SIG-M5 treated with dmso at 0.1 percent for 504 hours (cell line): ENCODE measurements around the gene CCL28.
A peak's percentile ranks its signal among the peaks of the same experiment; 100 is the strongest.
"Not testable (repeated sequence)": the region's sequence is repeated elsewhere in the genome, so short reads cannot be mapped to it uniquely, and the experiment has no call there.

Experiments
- DNase-seq: peaks from one replicate; lab custom pipeline; 2025; ENCODE audit not compliant: unreplicated experiment; lab: John Stamatoyannopoulos, UW

The CCL28 gene

GRCh38 chr5:43411495-43411894, 696 bp downstream of the CCL28 start:
- DNase-seq: no peak

GRCh38 chr5:43410414-43410813, 1.8 kb downstream of the CCL28 start:
- no peak for DNase-seq

- no peak for DNase-seq
Measured at GRCh38 chr5:43409809-43410271, 2.4 kb downstream of the CCL28 start.

GRCh38 chr5:43402524-43403066, 9.6 kb downstream of the CCL28 start:
- not testable (repeated sequence) for DNase-seq

- DNase-seq: peak; percentile 20
Measured at GRCh38 chr5:43401827-43402226, 10.4 kb downstream of the CCL28 start.

- DNase-seq: no peak
Measured at GRCh38 chr5:43400082-43400481, 12.1 kb downstream of the CCL28 start.

DNA sequence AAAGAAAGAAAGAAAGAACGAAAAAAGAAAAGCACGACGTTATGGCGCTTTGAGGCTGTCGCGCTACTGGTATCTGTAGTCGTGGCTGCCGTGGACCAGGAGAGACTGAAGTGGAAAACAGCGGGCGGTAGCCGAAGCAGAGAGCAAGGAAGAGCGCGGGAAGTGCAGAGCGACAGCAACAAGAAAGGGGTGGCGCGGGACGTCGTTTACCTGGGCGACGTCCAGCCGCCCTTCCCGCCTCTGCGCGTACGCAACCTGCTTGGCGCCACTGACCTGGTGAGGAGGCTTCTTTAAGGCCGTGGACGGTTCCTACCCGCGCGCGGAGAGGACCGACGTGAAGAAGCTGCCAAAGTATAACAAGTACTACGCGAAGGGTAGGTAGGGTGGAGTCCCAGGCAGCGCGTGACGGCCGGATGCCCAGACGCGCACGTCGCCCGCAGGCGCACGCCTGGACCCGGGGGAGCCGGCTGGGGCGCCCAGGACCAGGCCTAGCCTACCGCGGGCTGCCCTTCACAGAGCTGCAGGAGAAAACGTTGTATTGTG, 15.4 kb downstream of the CCL28 start:
- no peak for DNase-seq

GRCh38 chr5:43390471-43390870, 21.7 kb downstream of the CCL28 start:
- DNase-seq: no peak

GRCh38 chr5:43389679-43390329, 22.4 kb downstream of the CCL28 start:
- DNase-seq: peak; percentile 98

DNA sequence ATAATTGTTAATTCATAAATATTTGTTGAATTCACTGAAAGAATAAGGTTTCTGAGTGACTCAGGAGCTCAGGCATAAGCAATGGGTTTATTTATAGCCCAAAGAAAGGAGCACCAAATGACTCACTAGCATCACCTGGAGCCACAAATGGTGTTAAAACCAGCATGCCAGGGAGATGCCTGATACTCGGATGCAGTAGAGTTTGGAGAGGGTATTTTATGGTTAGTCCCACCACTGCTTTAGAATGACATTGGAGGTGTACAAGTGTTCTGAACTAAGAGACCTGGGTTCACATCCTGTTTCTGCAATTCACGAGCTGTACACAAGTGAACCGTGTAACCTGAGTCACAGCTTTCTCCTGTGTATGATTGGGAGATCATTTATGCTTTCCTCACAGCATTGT, 25.2 kb downstream of the CCL28 start:
- no peak for DNase-seq

DNA sequence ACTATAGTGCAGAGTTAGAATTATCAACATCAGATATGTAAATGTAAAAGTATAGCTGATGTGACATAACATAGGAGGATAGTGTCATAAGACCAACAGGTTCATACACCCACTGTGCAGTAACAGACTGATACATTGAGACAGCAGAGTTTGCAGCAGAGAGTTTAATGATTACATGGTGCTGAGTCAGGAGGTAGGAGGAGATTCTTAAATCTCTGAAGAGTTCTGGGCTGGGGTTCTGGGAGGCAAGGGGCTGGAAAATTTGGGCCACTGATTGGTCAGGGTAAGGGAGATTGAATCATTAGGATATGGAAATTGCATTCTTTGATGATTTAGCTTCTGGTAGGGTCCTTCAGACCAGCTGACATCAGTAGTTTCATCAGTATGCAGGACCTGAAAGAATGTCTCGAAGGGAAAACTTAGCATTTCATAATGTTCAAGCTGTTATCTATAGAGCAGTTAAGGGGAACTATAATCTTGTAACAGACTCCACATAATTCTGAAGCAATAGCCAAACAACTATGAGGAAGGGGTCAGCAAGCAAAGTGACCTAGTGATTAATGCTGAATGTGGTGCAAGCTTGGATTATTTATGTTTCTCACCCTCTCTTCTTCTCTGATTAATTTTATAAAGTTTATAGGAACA, 35.6 kb downstream of the CCL28 start:
- DNase-seq: peak; percentile 49

GRCh38 chr5:43371821-43372220, 40.4 kb downstream of the CCL28 start:
- peak; percentile 4 for DNase-seq

DNA sequence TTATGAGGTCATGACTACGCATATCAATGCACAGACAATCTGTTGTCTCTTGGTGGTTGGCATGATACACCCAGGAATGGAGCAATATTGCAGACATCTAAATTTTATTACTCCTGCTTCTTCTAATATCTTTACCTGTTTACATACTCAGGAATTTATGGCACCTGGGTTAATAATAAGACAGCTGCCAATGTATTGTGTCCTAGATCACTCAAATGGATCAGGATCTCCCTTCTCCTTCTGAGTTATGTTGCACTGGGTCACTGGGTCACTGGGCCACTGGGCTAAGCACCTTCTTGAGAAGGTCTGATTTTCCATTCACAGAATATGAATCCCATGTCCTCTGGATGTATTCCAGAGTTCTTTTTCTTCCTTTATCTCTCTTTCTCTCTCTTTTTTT, 41.8 kb downstream of the CCL28 start:
- DNase-seq: no peak

- no peak for DNase-seq
Measured at GRCh38 chr5:43369651-43370050, 42.5 kb downstream of the CCL28 start.

- DNase-seq: no peak
Measured at GRCh38 chr5:43367909-43368669, 44.1 kb downstream of the CCL28 start.

- no peak for DNase-seq
Measured at GRCh38 chr5:43367453-43367852, 44.7 kb downstream of the CCL28 start.

- DNase-seq: not testable (repeated sequence)
Measured at GRCh38 chr5:43366680-43367246, 45.4 kb downstream of the CCL28 start.

DNA sequence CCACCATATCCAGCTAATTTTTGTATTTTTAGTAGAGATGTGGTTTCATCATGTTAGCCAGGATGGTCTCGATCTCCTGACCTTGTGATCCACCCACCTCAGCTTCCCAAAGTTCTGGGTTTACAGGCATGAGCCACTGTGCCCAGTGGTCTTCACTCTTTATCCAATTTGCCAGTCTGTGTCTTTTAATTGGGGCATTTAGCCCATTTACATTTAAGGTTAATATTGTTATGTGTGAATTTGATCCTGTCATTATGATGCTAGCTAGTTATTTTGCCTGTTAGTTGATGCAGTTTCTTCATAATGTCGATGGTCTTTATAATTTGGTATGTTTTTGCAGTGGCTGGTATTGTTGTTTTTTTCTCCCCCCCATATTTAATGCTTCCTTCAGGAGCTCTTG, 47.0 kb downstream of the CCL28 start:
- DNase-seq: not testable (repeated sequence)

DNA sequence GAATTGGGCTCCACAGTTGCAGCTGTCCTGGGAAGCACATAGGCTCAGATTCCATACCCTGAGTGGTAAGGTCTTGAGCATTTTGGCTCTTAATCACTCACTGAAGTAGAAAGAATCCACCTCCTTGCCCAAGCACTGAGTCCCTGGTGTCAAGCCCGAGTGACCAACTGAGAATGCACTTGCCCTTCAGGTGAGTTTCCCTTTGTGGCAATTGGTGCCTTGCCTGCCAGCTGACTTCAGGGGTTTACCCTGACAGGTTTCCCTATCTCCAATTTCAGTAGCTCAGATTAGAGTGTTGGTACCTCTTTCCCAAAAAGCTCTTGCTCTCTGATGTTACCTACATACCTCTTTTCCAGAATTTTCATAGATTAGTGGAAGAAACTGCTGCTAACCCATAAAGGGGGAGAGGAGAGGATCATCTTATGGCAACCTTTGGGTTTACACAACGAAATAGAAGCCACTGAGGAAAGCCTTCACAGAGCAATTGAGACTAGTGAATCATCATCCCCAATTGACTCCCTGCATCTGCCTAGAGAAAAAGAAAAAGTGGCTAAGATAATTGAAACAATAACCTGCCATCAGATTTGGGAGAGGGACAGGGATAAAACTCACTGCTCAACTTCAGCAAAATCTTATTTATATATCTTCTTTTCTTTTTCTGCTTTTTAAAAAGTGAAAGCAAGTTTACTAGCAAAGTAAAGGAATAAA, 48.6 kb downstream of the CCL28 start:
- no peak for DNase-seq

DNA sequence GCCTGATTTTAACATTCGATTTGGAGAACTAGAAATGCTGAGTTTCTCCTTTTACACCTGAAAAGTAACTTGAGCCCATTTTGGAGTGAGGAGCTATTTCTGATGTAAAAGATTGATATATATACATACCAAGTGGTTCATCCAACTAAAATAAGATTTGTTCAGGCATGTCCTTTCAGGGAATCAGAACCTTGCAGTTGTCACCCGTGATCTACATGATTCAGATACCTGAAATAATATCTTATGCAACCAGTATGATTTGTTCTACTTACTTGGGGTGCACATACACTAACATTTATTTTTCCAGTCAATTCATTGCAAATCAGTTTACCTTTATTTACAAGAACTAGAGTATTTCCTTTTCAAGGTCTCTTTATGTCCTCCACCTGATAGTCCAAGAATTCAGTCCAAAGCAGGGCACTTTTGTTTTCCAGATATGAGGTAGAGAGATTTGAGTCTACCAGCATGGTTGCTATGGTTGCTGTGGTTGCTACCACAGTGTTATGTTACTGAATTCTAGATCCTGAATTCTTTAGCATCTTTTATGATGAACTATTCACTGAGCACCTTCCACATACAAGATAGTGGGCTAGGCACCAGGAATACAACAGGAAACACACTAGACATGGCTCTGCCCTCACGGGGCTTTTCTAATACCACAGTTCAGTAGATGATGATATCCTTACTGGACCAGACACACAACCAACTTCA, 49.3 kb downstream of the CCL28 start:
- no peak for DNase-seq
